Activated T-helper 17 cell treated with anti-CD3 and anti-CD28 coated beads, Interleukin-2, amount 50 U/mL, for 72 hours (primary cell): ENCODE measurements around the gene COA3. TPM values are rescaled to one million over a fixed set of nuclear protein-coding genes. Genes with fewer than 3 reads are reported as not detected.
A peak's percentile ranks its signal among the peaks of the same experiment; 100 is the strongest.

Experiments used
- ATAC-seq: fragments of 150-1000 bp; cut with Tn5 transposase; replicated peaks from 2 replicates; pipeline ENCODE4 v1.10.0; 2021; ENCODE audit warnings: mild to moderate bottlenecking, moderate library complexity
- H3K27ac Mint-ChIP-seq: one replicate; pipeline ENCODE4 v1.8.0; 2022; ENCODE audit warnings: mixed read lengths
- H3K27me3 Mint-ChIP-seq: one replicate; pipeline ENCODE4 v1.8.0; 2022; ENCODE audit warnings: mixed read lengths
- H3K36me3 Mint-ChIP-seq: one replicate; pipeline ENCODE4 v1.8.0; 2022; ENCODE audit warnings: low read depth, mild to moderate bottlenecking, mixed read lengths
- H3K4me1 Mint-ChIP-seq: one replicate; pipeline ENCODE4 v1.8.0; 2022; ENCODE audit warnings: mixed read lengths
- H3K4me3 Mint-ChIP-seq: one replicate; pipeline ENCODE4 v1.8.0; 2022; ENCODE audit warnings: mild to moderate bottlenecking, mixed read lengths
- H3K9me3 Mint-ChIP-seq: one replicate; pipeline ENCODE4 v1.8.0; 2022; ENCODE audit warnings: mixed read lengths
- total RNA-seq, 2 donors: library from RNA; stranded (reverse); gene quantifications; one replicate each; pipeline ENCODE4 v1.2.3, GENCODE V29; 2022

Gene COA3
- total RNA-seq, 2 donors from 2014 or later = 18.6 to 31.2 TPM

DNA sequence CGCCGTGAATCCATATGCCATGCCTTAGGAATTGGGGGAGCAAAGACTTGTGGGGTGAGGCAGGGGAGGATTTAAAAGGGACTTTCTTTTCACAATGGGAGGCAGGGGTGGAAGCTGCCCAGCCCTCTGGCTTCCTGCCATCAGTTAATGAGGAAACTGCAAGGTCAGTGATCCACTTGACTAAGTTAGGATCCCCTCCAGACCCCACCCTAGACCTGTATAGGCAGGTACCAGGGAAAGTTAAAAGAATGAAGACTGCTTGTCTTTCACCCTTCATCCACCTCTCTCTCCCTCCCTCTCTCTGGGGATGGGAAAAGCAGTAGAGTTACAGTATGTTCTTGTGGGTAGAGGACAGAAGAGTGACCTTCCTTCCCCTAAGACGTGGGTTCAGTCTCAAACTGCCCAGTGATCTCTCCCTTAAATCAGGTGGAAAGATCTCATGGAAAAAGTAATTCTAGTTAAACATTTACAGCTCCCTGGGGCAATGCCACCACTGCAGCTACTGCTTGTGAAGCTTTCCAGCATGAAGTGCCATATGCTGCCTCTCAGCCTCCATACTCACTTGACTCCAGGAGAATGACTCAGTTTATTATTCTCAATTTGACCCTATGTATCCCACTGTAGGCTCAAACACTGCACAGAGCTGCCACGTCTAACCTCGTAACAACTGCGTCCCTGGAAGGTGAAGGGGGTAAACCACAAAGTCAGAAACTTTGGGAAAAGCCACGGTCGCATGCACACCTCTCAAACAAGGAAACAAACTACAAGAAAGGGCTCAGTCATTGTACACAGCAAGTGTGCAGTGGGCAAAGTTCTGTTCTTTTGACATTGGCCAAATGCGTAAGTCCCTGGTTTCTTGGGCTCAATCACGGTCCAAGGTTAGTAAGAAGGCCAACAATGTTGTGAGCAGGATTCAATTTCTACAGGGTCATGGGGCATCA is 1.2 kb downstream of the COA3 start:
- Mint-ChIP-seq H3K27me3 (peaks cover 3% of the 10 kb centered on the region), H3K4me3 (peak overlapping the region; percentile 98), H3K9me3 (peaks cover 4% of the 10 kb centered on the region), H3K27ac (peak overlapping the region; percentile 95), H3K36me3 (peaks cover 6% of the 10 kb centered on the region), H3K4me1 (peaks cover 12% of the 10 kb centered on the region)
- no peak for ATAC-seq

DNA sequence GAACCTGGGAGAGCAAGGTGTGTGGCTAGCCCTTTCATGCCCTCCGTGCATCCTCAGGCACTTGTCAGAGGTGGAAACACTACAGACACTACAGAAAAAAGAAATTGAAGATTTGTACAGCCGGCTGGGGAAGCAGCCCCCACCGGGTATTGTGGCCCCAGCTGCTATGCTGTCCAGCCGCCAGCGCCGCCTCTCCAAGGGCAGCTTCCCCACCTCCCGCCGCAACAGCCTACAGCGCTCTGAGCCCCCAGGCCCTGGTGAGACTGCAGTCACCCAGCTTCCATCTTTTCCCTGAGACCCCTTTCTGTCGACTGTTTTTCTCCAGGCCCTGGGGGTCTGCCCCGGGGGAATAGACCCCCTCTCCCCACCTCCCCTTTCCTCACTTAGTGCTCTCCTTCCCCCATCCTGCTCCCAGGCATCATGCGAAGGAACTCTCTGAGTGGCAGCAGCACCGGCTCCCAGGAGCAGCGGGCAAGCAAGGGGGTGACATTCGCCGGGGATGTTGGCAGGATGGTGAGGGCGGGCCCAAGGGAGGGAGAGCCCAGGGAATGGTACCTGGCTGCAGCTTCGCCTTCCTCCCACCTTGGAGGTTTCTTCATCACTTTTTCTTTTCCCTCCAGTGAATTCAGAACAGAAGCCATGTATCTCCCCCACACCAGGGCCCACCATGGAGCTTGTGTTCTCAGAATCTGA is 2.3 kb downstream of the COA3 start:
- Mint-ChIP-seq H3K9me3 (peaks cover 4% of the 10 kb centered on the region), H3K27me3 (peaks cover 3% of the 10 kb centered on the region), H3K36me3 (peaks cover 6% of the 10 kb centered on the region), H3K4me1 (peaks cover 12% of the 10 kb centered on the region), H3K4me3 (no peak overlapping the region), H3K27ac (peak overlapping the region; percentile 34)
- ATAC-seq = no peak

DNA sequence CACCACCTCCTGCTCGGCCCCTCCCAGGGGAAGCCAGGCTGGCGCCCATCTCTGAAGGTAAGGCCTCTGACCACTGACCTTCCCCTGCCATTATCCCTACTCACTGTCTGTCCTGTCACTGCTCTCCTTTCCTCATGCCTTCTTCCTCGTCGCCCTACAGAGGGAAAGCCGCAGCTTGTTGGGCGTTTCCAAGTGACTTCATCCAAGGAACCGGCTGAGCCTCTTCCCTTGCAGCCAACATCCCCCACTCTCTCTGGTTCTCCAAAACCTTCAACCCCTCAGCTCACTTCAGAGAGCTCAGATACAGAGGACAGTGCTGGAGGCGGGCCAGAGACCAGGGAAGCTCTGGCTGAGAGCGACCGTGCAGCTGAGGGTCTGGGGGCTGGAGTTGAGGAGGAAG is 3.0 kb downstream of the COA3 start:
- Mint-ChIP-seq H3K4me1 (peaks cover 12% of the 10 kb centered on the region), H3K36me3 (peaks cover 6% of the 10 kb centered on the region), H3K9me3 (peaks cover 4% of the 10 kb centered on the region)

DNA sequence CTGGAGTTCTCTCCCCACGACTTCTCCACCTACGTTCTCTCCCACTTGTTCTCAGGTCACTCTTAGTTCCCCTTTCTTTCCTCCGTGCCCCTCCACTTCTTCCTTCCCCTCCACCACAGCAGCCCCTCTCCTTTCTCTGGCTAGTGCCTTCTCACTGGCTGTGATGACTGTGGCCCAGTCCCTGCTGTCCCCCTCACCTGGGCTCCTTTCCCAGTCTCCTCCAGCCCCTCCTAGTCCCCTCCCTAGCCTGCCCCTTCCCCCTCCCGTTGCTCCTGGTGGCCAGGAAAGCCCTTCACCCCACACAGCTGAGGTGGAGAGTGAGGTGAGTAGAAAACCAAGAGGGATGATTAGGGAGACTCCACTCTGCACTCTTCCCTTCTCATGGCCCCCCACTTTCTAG is 3.4 kb downstream of the COA3 start:
- H3K27me3 Mint-ChIP-seq = peaks cover 3% of the 10 kb centered on the region
- ATAC-seq = no peak
- peaks cover 6% of the 10 kb centered on the region for H3K36me3 Mint-ChIP-seq
- no peak overlapping the region for H3K27ac Mint-ChIP-seq
- peaks cover 12% of the 10 kb centered on the region for H3K4me1 Mint-ChIP-seq
- peaks cover 4% of the 10 kb centered on the region for H3K9me3 Mint-ChIP-seq
- H3K4me3 Mint-ChIP-seq = no peak overlapping the region

More for the DNA sequence above, 3.0 kb downstream of the COA3 start:
- H3K27ac Mint-ChIP-seq = peak overlapping the region; percentile 34
- H3K4me3 Mint-ChIP-seq = no peak overlapping the region
- no peak for ATAC-seq
- peaks cover 3% of the 10 kb centered on the region for H3K27me3 Mint-ChIP-seq

DNA sequence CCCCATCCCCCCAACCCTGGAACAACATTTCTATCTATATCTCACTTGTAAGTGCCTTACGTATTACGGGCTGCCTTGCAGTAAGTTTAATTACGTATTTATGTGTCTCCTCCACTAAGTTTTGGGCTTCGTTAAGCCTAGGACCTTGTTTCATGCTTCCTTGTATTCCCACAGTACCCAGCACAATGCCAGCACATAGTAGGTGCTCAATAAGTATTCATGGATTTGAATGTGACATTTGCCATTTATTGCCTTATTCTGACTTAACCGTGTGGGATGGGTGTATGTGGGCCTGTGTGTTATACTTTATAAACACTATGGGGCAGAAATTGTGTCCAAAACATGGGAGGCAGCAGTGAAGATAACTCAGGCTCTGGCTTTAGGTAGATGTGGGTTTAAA is 6.0 kb downstream of the COA3 start:
- Mint-ChIP-seq H3K36me3 (peaks cover 6% of the 10 kb centered on the region), H3K9me3 (no peaks in the 10 kb centered on the region), H3K27me3 (peaks cover 9% of the 10 kb centered on the region), H3K4me3 (no peak overlapping the region), H3K27ac (no peak overlapping the region), H3K4me1 (peaks cover 6% of the 10 kb centered on the region)
- no peak for ATAC-seq

DNA sequence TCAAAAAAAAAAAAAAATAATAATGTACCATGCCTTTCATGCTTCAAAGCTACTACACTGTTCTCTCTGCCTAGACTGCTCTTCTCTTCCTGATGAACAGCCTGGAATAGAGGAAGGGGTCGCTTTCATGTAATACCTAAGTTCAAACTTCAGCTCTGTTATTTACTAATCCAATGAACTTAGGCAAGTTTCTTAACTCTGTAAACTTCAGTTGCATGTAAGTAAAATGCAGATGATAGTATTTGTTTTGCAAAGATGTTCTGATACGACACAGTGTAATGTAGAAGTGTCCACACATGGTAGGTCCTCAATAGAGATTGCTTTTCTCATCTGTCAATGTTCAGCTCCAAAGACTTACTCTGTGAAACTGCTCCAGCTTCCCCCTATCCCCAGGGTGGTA is 6.6 kb downstream of the COA3 start:
- Mint-ChIP-seq H3K9me3 (no peaks in the 10 kb centered on the region), H3K4me3 (no peak overlapping the region), H3K27me3 (peaks cover 15% of the 10 kb centered on the region)

DNA sequence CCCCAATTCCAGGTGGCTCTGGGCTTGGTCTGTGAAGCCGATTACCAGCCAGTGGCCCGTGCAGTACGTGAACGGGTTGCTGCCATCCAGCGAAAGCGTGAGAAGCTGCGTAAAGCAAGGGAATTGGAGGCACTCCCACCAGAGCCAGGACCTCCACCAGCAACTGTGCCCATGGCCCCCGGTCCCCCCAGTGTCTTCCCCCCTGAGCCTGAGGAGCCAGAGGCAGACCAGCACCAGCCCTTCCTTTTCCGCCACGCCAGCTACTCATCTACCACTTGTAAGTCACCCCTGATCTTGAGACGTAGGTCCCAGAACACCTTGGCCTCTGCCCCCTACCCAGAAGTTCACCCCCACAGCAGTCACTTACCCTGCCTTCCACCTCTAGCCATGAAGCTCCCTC is 11.2 kb downstream of the COA3 start:
- no peak overlapping the region for H3K4me3 Mint-ChIP-seq
- H3K36me3 Mint-ChIP-seq = peaks cover 7% of the 10 kb centered on the region
- peaks cover 22% of the 10 kb centered on the region for H3K4me1 Mint-ChIP-seq
- H3K9me3 Mint-ChIP-seq = no peaks in the 10 kb centered on the region
- peaks cover 48% of the 10 kb centered on the region for H3K27me3 Mint-ChIP-seq
- ATAC-seq = no peak
- H3K27ac Mint-ChIP-seq = no peak overlapping the region

More for the DNA sequence above, 6.6 kb downstream of the COA3 start:
- ATAC-seq = no peak
- Mint-ChIP-seq H3K4me1 (peaks cover 6% of the 10 kb centered on the region), H3K36me3 (peaks cover 6% of the 10 kb centered on the region), H3K27ac (no peak overlapping the region)

DNA sequence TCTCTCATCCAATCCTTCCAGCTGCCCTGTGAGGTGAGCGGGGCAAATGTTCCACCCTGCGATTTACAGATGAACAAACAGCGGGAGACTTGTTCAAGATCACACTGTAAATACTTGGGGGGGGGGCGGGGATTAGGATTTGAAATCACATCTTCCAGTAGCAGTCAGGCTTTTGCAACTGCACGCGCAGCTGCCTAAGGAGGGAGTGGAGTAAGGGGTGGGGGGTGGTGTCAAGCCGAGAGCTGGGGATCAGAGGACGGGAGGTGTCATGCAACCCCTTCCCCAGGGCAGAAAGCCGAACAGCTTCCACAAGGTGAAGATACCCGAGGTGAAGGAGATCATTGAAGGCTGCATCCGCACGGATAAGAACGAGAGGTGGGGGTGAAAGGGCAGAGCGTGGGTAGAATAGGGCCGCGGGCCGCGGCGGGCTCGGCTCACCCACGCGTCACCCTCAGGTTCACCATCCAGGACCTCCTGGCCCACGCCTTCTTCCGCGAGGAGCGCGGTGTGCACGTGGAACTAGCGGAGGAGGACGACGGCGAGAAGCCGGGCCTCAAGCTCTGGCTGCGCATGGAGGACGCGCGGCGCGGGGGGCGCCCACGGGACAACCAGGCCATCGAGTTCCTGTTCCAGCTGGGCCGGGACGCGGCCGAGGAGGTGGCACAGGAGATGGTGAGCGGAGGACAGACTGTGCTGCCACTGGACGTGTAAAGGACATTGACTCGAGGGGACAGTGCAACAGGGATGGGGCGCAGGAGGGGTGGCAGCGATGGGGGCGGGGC is 13.5 kb downstream of the COA3 start:
- no peaks in the 10 kb centered on the region for H3K9me3 Mint-ChIP-seq
- H3K4me3 Mint-ChIP-seq = peak overlapping the region; percentile 18
- H3K4me1 Mint-ChIP-seq = peaks cover 22% of the 10 kb centered on the region
- peaks cover 53% of the 10 kb centered on the region for H3K27me3 Mint-ChIP-seq
- H3K27ac Mint-ChIP-seq = no peak overlapping the region
- peaks cover 7% of the 10 kb centered on the region for H3K36me3 Mint-ChIP-seq
- no peak for ATAC-seq

DNA sequence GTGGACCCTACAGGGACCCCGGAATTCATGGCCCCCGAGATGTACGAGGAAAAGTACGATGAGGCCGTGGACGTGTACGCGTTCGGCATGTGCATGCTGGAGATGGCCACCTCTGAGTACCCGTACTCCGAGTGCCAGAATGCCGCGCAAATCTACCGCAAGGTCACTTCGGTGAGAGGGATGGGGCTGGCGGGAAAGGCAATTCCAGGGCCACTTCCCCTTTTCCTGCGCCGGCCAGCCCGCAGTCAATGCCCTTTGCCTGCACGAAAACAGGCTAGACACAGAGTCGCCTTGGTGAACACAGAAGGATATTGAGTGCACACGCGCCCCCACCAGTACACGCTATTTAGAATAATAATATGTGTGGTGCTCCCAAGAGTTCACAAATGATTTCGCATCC is 14.1 kb downstream of the COA3 start:
- Mint-ChIP-seq H3K27me3 (peaks cover 53% of the 10 kb centered on the region), H3K4me1 (peaks cover 22% of the 10 kb centered on the region), H3K36me3 (peaks cover 13% of the 10 kb centered on the region), H3K27ac (no peak overlapping the region), H3K4me3 (peak overlapping the region; percentile 18), H3K9me3 (no peaks in the 10 kb centered on the region)
- ATAC-seq = no peak

DNA sequence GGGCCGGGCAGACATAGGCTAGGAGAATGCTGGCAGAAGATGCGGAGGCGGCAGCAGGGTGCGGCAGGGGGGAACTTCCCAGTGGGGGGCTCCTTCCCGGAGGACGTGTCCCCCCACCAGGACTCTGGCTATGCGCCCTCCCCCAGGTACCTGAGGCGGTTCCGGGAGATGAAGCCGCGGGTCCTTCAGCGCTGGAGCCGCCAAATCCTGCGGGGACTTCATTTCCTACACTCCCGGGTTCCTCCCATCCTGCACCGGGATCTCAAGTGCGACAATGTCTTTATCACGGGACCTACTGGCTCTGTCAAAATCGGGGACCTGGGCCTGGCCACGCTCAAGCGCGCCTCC is 14.7 kb downstream of the COA3 start:
- Mint-ChIP-seq H3K9me3 (no peaks in the 10 kb centered on the region), H3K4me3 (no peak overlapping the region), H3K4me1 (peaks cover 22% of the 10 kb centered on the region), H3K36me3 (peaks cover 20% of the 10 kb centered on the region), H3K27ac (no peak overlapping the region), H3K27me3 (peaks cover 53% of the 10 kb centered on the region)
- no peak for ATAC-seq

DNA sequence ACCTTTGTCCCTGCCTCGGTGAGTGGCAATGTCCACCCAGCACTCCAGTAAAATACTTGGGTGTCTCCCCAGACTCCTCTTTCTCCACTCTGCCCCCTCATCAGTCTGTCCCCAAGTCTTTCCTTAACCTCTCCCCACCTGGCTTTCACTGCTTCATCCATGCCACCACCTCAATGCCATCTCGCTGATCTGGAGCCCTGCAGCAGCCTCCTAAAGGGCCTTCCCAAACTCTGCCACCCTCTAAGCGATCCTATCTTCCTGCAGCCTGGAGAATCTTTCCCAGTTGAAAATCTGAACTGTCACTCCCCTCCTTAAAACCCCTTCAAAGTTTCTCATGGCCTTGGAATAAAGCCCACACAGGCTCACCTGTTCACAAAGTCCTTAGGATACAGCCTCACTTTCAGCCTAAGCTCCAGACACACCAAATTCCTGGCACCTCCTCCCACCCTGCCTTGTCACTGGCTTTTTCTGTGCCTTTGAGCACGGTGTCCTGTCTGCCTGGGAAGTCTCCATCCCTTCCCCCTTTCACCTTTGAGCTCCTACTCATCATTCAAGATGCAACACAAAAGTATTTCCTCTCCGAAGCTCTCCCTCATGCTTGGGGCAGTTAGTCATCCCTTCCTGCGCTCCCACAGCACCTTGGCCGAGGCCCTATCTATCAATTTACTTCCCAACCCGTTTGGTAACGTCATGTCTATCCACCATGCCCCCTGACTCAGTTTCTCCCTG is 15.3 kb downstream of the COA3 start:
- H3K27me3 Mint-ChIP-seq = peaks cover 51% of the 10 kb centered on the region
- H3K27ac Mint-ChIP-seq = no peak overlapping the region
- H3K9me3 Mint-ChIP-seq = no peaks in the 10 kb centered on the region
- H3K36me3 Mint-ChIP-seq = peaks cover 25% of the 10 kb centered on the region
- H3K4me3 Mint-ChIP-seq = no peak overlapping the region
- H3K4me1 Mint-ChIP-seq = peaks cover 22% of the 10 kb centered on the region
- no peak for ATAC-seq

DNA sequence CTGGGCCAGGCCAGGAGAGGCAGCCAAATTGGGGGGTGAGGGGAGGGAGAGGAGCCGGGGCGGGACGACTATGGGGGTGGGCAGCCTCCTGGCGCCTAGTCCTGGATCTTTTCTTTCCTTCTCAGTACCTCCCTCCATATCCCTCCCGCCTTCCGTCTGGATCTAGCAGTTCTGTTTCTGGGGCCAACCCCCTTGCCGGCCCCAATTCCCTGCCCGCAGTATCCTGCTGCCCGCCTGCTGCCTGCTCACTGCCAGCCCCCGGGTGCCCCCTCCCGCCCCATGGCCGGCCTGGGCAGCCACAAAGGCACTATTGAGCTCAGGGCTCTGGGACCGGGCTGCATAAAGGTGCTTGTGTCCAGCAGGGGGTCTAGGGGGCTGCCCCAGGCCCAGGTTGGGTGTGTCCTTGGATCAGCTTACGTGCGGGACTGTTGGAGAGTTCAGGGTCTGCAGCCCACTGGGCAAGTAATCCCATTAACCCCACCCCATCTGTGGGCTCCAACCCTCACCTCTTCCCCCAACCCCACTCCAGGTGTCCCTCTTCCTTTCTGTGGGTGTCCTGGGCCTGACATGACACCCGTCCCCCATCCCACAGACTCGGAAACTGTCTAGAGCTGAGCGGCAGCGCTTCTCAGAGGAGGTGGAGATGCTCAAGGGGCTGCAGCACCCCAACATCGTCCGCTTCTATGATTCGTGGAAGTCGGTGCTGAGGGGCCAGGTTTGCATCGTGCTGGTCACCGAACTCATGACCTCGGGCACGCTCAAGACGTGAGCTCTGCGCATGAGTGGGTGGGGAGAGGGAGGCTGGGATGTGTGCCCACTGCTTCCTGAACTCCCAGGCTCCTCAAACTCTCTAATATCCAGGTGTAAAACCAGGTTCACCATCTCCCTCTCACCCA is 16.1 kb downstream of the COA3 start:
- Mint-ChIP-seq H3K4me1 (peaks cover 22% of the 10 kb centered on the region), H3K36me3 (peaks cover 33% of the 10 kb centered on the region), H3K4me3 (no peak overlapping the region), H3K27me3 (peaks cover 43% of the 10 kb centered on the region), H3K27ac (no peak overlapping the region), H3K9me3 (no peaks in the 10 kb centered on the region)
- peak; percentile 7 for ATAC-seq

DNA sequence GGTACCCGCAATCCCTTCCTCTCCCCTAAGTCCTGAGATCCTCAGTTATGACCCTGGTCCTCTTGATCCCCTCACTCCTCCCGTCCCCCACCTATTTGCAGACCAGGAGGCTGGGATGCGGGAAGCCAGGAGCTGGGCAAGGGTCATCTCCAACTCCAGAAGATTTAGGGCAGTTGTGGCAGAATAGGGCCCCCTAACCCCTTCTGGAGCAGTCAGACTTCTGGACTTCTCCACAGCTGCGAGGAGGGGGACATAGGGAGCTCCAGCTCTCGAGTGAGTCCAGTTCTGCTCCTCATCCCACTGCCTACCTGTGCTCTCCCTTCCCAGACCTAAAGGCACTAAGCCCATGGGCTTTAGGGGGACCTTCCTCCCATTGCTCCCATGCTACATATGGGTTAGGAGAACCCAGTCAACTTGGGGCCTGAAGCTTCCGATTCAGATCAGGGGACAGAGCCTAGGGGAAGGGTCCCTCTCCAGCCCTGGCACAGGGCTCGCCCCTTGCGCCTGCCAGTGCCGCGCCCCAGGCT is 16.8 kb downstream of the COA3 start:
- ATAC-seq = no peak
- peaks cover 39% of the 10 kb centered on the region for H3K36me3 Mint-ChIP-seq
- H3K27me3 Mint-ChIP-seq = peaks cover 36% of the 10 kb centered on the region
- H3K9me3 Mint-ChIP-seq = no peaks in the 10 kb centered on the region
- H3K27ac Mint-ChIP-seq = no peak overlapping the region
- no peak overlapping the region for H3K4me3 Mint-ChIP-seq
- peaks cover 22% of the 10 kb centered on the region for H3K4me1 Mint-ChIP-seq
